ENCODE results near the gene GSG1.

GRCh38 chr12:13152756-13153155 is 49.3 kb upstream of the GSG1 start:
- TF ChIP-seq CTCF (IDR thresholded peaks at IDR 0.05; ENCODE audit: insufficient read depth, low read length) = no peak
- no peak for TF ChIP-seq REST (IDR thresholded peaks at IDR 0.05; ENCODE audit: insufficient replicate concordance, low read depth)
